Liver (tissue), 9 donors: Measurements from ENCODE around the gene TMBIM1. TPM values are rescaled to one million over a fixed set of nuclear protein-coding genes. Genes with fewer than 3 reads are reported as not detected.

Source experiments
- DNase-seq: peaks from one replicate; pipeline ENCODE4 v3.0.0-alpha.2; 2017; ENCODE audit warnings: low spot score
- H3K27ac ChIP-seq, 2 donors: one replicate each; pipeline ENCODE4 v1.7.0; 2013; ENCODE audit warnings: inconsistent platforms in 2 of 2, low read length in 2 of 2, control low read depth in 1 of 2, low read depth in 1 of 2, mild to moderate bottlenecking in 1 of 2
- H3K27me3 ChIP-seq, 4 donors: one replicate each; pipeline versions ENCODE4 v1.6.1 to v1.7.0; 2013; ENCODE audit warnings: low read length in 3 of 4, inconsistent platforms in 1 of 4, mild to moderate bottlenecking in 1 of 4, moderate library complexity in 1 of 4; ENCODE audit not compliant: control insufficient read depth in 4 of 4, insufficient read depth in 4 of 4
- H3K36me3 ChIP-seq, 4 donors: one replicate each; pipeline versions ENCODE4 v1.6.1 to v1.7.0; 2013; ENCODE audit warnings: low read length in 3 of 4, mild to moderate bottlenecking in 3 of 4, low read depth in 1 of 4, moderate library complexity in 1 of 4; ENCODE audit not compliant: control insufficient read depth in 4 of 4, insufficient read depth in 3 of 4
- H3K4me1 ChIP-seq, 4 donors: one replicate each; pipeline versions ENCODE4 v1.6.1 to v1.7.0; 2013; ENCODE audit warnings: low read length in 3 of 4, mild to moderate bottlenecking in 3 of 4, moderate library complexity in 1 of 4; ENCODE audit not compliant: control insufficient read depth in 4 of 4, insufficient read depth in 4 of 4
- H3K4me3 ChIP-seq, 3 donors: one replicate each; pipeline versions ENCODE4 v1.6.1 to v1.7.0; 2013; ENCODE audit warnings: low read length in 3 of 3, control low read depth in 1 of 3, low read depth in 1 of 3, mild to moderate bottlenecking in 1 of 3
- H3K9ac ChIP-seq, 2 donors: one replicate each; pipeline ENCODE4 v1.7.0; 2013; ENCODE audit warnings: low read length in 2 of 2, mild to moderate bottlenecking in 2 of 2, moderate library complexity in 2 of 2, control low read depth in 1 of 2, low read depth in 1 of 2
- H3K9me3 ChIP-seq, 4 donors: one replicate each; pipeline versions ENCODE4 v1.6.1 to v1.7.0; 2013; ENCODE audit warnings: low read length in 3 of 4; ENCODE audit not compliant: control insufficient read depth in 4 of 4
- EGR1 ChIP-seq, 2 donors: IDR thresholded peaks; 2 replicates each; pipeline ENCODE4 v1.6.1; 2016 to 2018; ENCODE audit warnings: antibody characterized with exemption in 2 of 2, low read depth in 2 of 2
- FOXA1 ChIP-seq: IDR thresholded peaks from 2 replicates; pipeline ENCODE4 v1.6.1; 2016; ENCODE audit warnings: antibody characterized with exemption
- HNF4A ChIP-seq, 2 donors: conservative IDR thresholded peaks; 2 replicates each; pipeline ENCODE4 v1.6.1; 2016; ENCODE audit warnings: antibody characterized with exemption in 2 of 2, mild to moderate bottlenecking in 2 of 2
- HNF4G ChIP-seq: IDR thresholded peaks from 2 replicates; pipeline ENCODE4 v1.6.1; 2016; ENCODE audit warnings: antibody characterized with exemption
- JUND ChIP-seq, 2 donors: IDR thresholded peaks; 2 replicates each; pipeline ENCODE4 v1.6.1; 2016; ENCODE audit warnings: antibody characterized with exemption in 2 of 2
- NR2F2 ChIP-seq: IDR thresholded peaks from 2 replicates; pipeline ENCODE4 v1.6.1; 2016; ENCODE audit warnings: antibody characterized with exemption
- RAD21 ChIP-seq, 2 donors: IDR thresholded peaks; 2 replicates each; pipeline ENCODE4 v1.6.1; 2016; ENCODE audit warnings: antibody characterized with exemption in 2 of 2, mild to moderate bottlenecking in 2 of 2
- RXRA ChIP-seq, 2 donors: IDR thresholded peaks; 2 replicates each; pipeline ENCODE4 v1.6.1; 2017 to 2018; ENCODE audit warnings: antibody characterized with exemption in 2 of 2, mild to moderate bottlenecking in 1 of 2
- SP1 ChIP-seq: IDR thresholded peaks from 2 replicates; pipeline ENCODE4 v1.6.1; 2018; ENCODE audit warnings: antibody characterized with exemption, mild to moderate bottlenecking
- TAF1 ChIP-seq: conservative IDR thresholded peaks from 2 replicates; pipeline ENCODE4 v1.6.1; 2016; ENCODE audit warnings: antibody characterized with exemption, mild to moderate bottlenecking
- WGBS: extraction: QIAGEN DNeasy Blood & Tissue Kit; methylation state at CpG from one replicate; pipeline ENCODE4 v1.1.7; 2013; 5-methylcytosine and 5-hydroxymethylcytosine counted together
- polyA plus RNA-seq, 2 donors: library from polyadenylated mRNA; stranded (reverse) in 1 of 2; unstranded in 1 of 2; fragments of 200-250 nt in 1 of 2; fragments of >200 nt in 1 of 2; fragmentation: Nextera tagmentation in 1 of 2; extraction: Ambion mirVana in 1 of 2; gene quantifications; one replicate each; pipeline versions ENCODE4 v1.2.1 to v1.2.3, GENCODE V29; 2013 to 2015
- total RNA-seq, 2 donors: library from RNA; depleted of rRNA; stranded (reverse); fragments of >200 nt; gene quantifications; one replicate each; pipeline ENCODE4 v1.2.3, GENCODE V29; 2014
- TF ChIP-seq, protein P1 (sequence below): IDR thresholded peaks from 2 replicates; pipeline ENCODE4 v1.6.1; 2016; ENCODE audit warnings: antibody characterized with exemption, mild to moderate bottlenecking
- TF ChIP-seq, protein P2 (sequence below): IDR thresholded peaks from 2 replicates; pipeline ENCODE4 v1.6.1; 2016; ENCODE audit warnings: antibody characterized with exemption
- TF ChIP-seq, protein P3 (sequence below): fragments of 150-350 bp; IDR thresholded peaks from 2 replicates; pipeline ENCODE4 v1.5.1; 2017; ENCODE audit warnings: improper control_type of control experiment, low read depth, low read length; ENCODE audit not compliant: missing input control
- TF ChIP-seq, protein P4 (sequence below): IDR thresholded peaks from 2 replicates; pipeline ENCODE4 v1.6.1; 2016; ENCODE audit warnings: antibody characterized with exemption
- TF ChIP-seq, protein P5 (sequence below): IDR thresholded peaks from 2 replicates; pipeline ENCODE4 v1.6.1; 2016; ENCODE audit warnings: antibody characterized with exemption
- donor health status: healthy.
- donor health status: healthy.
- donor health status: healthy.
- donor health status: healthy.
- donor health status: healthy.

TMBIM1 gene
- total and polyA plus RNA-seq, 4 donors: 61.8 to 133 (median 114) TPM

DNA sequence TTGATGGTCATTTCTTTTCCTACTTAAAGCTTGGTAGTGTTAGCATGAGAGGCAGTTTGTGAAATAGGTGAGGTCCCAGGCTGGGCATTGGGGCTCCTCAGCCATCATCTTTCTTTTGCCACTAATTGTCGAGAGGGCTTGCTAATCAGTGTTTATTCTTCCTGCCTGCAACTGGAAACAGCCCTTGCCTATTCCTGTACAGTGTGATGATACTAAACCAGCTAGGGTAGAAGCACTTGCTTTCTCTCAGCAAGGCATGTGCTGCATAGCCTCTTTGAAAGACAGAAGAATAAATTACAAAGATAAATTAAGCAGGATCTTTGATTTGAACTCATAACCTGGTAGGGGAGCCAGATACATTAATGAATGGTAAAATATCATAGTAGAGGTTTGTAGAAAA is 48.1 kb downstream of the TMBIM1 start:
- Histone ChIP-seq H3K27ac (no peak overlapping the region), H3K9ac (no peak overlapping the region), H3K27me3 (no peaks in the 10 kb centered on the region)

DNA sequence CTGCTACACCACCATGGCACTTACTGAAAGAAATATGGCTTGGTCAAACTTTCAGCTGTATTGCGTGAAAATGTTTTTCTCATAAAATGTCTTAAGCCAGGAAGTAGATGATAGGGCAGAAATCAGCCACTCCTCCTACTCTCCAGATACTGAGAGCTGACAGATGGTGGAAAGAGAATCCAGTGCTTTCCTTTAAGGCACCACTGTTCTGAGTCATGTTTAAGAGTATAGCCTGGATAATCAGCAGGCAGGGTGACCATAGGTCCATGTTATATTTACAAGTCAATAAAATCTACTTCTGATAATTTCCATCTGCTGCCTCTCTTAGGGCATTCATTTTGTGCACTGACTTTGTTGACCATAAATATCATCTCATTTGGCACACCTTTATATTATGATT is 53.4 kb downstream of the TMBIM1 start:
- no peak for TF ChIP-seq HNF4G
- TF ChIP-seq, protein P1, sequence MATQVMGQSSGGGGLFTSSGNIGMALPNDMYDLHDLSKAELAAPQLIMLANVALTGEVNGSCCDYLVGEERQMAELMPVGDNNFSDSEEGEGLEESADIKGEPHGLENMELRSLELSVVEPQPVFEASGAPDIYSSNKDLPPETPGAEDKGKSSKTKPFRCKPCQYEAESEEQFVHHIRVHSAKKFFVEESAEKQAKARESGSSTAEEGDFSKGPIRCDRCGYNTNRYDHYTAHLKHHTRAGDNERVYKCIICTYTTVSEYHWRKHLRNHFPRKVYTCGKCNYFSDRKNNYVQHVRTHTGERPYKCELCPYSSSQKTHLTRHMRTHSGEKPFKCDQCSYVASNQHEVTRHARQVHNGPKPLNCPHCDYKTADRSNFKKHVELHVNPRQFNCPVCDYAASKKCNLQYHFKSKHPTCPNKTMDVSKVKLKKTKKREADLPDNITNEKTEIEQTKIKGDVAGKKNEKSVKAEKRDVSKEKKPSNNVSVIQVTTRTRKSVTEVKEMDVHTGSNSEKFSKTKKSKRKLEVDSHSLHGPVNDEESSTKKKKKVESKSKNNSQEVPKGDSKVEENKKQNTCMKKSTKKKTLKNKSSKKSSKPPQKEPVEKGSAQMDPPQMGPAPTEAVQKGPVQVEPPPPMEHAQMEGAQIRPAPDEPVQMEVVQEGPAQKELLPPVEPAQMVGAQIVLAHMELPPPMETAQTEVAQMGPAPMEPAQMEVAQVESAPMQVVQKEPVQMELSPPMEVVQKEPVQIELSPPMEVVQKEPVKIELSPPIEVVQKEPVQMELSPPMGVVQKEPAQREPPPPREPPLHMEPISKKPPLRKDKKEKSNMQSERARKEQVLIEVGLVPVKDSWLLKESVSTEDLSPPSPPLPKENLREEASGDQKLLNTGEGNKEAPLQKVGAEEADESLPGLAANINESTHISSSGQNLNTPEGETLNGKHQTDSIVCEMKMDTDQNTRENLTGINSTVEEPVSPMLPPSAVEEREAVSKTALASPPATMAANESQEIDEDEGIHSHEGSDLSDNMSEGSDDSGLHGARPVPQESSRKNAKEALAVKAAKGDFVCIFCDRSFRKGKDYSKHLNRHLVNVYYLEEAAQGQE: no peak
- no peak for TF ChIP-seq TAF1
- TF ChIP-seq, protein P2, sequence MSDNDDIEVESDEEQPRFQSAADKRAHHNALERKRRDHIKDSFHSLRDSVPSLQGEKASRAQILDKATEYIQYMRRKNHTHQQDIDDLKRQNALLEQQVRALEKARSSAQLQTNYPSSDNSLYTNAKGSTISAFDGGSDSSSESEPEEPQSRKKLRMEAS: no peak
- no peak for TF ChIP-seq HNF4A (conservative IDR thresholded peaks at IDR 0.05)
- no peak for DNase-seq
- peaks cover 2 to 52% (median 47%) of the 10 kb centered on the region in 4 donors for H3K36me3 ChIP-seq
- no peak overlapping the region for H3K9ac ChIP-seq
- no peaks in the 10 kb centered on the region for H3K4me1 ChIP-seq
- no peaks in the 10 kb centered on the region for H3K27me3 ChIP-seq
- no peak overlapping the region for H3K4me3 ChIP-seq
- 86% methylated on average over 1 of the region's 1 CpG for WGBS
- no peak overlapping the region for H3K27ac ChIP-seq
- no peaks in the 10 kb centered on the region for H3K9me3 ChIP-seq

More for the DNA sequence above, 48.1 kb downstream of the TMBIM1 start:
- Histone ChIP-seq H3K9me3 (no peaks in the 10 kb centered on the region), H3K36me3 (peaks cover 5 to 66% (median 55%) of the 10 kb centered on the region in 4 donors), H3K4me3 (no peak overlapping the region), H3K4me1 (no peaks in the 10 kb centered on the region)
- WGBS: 83% methylated on average over 1 of the region's 1 CpG
- TF ChIP-seq, protein P2: no peak
- TF ChIP-seq EGR1 (IDR thresholded peaks at IDR 0.05; ENCODE audit: low read depth in 2 of 2) (no peak), TAF1 (no peak), HNF4A (conservative IDR thresholded peaks at IDR 0.05) (no peak)
- TF ChIP-seq, protein P3, sequence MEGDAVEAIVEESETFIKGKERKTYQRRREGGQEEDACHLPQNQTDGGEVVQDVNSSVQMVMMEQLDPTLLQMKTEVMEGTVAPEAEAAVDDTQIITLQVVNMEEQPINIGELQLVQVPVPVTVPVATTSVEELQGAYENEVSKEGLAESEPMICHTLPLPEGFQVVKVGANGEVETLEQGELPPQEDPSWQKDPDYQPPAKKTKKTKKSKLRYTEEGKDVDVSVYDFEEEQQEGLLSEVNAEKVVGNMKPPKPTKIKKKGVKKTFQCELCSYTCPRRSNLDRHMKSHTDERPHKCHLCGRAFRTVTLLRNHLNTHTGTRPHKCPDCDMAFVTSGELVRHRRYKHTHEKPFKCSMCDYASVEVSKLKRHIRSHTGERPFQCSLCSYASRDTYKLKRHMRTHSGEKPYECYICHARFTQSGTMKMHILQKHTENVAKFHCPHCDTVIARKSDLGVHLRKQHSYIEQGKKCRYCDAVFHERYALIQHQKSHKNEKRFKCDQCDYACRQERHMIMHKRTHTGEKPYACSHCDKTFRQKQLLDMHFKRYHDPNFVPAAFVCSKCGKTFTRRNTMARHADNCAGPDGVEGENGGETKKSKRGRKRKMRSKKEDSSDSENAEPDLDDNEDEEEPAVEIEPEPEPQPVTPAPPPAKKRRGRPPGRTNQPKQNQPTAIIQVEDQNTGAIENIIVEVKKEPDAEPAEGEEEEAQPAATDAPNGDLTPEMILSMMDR: no peak
- TF ChIP-seq, protein P4, sequence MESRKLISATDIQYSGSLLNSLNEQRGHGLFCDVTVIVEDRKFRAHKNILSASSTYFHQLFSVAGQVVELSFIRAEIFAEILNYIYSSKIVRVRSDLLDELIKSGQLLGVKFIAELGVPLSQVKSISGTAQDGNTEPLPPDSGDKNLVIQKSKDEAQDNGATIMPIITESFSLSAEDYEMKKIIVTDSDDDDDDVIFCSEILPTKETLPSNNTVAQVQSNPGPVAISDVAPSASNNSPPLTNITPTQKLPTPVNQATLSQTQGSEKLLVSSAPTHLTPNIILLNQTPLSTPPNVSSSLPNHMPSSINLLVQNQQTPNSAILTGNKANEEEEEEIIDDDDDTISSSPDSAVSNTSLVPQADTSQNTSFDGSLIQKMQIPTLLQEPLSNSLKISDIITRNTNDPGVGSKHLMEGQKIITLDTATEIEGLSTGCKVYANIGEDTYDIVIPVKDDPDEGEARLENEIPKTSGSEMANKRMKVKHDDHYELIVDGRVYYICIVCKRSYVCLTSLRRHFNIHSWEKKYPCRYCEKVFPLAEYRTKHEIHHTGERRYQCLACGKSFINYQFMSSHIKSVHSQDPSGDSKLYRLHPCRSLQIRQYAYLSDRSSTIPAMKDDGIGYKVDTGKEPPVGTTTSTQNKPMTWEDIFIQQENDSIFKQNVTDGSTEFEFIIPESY: no peak
- no peak for DNase-seq

DNA sequence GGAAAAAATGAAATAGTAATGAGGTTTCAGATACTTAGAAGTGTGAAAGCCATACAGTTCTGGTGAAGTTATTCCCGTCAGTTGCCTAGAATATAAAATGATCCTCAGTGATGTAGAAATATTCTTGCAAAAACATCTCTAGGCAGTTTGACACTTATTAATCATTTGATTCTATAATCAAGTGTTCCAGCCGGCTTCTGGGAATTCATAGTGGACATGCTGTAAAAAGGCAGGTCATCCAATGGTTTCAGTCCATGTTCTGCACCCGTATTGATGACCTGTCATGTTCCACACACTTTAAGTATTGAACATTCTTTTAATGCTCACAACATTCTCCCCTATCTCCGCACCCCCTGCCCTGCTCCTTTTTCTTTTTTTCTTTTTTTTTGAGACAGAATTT is 55.5 kb downstream of the TMBIM1 start:
- Histone ChIP-seq H3K9me3 (no peaks in the 10 kb centered on the region), H3K9ac (no peak overlapping the region), H3K36me3 (peaks cover 5 to 47% (median 38%) of the 10 kb centered on the region in 4 donors), H3K4me3 (no peak overlapping the region), H3K27ac (no peak overlapping the region), H3K27me3 (no peaks in the 10 kb centered on the region), H3K4me1 (no peaks in the 10 kb centered on the region)
- DNase-seq: no peak
- 93% methylated on average over 4 of the region's 4 CpGs for WGBS
- TF ChIP-seq HNF4G: no peak
- TF ChIP-seq EGR1 (IDR thresholded peaks at IDR 0.05; ENCODE audit: low read depth in 2 of 2): no peak
- TF ChIP-seq FOXA1: no peak
- TF ChIP-seq TAF1: no peak
- no peak for TF ChIP-seq SP1
- no peak for TF ChIP-seq JUND (IDR thresholded peaks at IDR 0.05)
- no peak for TF ChIP-seq NR2F2
- no peak for TF ChIP-seq RAD21 (IDR thresholded peaks at IDR 0.05)
- TF ChIP-seq, protein P4: no peak
- TF ChIP-seq RXRA (IDR thresholded peaks at IDR 0.05): no peak
- no peak for TF ChIP-seq HNF4A (conservative IDR thresholded peaks at IDR 0.05)
- TF ChIP-seq, protein P5, sequence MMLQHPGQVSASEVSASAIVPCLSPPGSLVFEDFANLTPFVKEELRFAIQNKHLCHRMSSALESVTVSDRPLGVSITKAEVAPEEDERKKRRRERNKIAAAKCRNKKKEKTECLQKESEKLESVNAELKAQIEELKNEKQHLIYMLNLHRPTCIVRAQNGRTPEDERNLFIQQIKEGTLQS: no peak
